Lower leg skin (tissue), 3 donors: ENCODE measurements around the gene KREMEN1.

Experiments used
- POLR2A ChIP-seq, 2 donors: fragments of 450-650 bp; IDR thresholded peaks; one replicate each; pipeline ENCODE4 v1.6.1; 2016 to 2017; ENCODE audit warnings: antibody characterized with exemption in 2 of 2, mild to moderate bottlenecking in 1 of 2, moderate library complexity in 1 of 2
- TF ChIP-seq, protein P1 (sequence below), 3 donors: fragments of 450-650 bp; IDR thresholded peaks; one replicate each; pipeline ENCODE4 v1.5.1; 2016; ENCODE audit warnings: antibody characterized with exemption in 3 of 3, mild to moderate bottlenecking in 3 of 3, moderate library complexity in 2 of 3

DNA sequence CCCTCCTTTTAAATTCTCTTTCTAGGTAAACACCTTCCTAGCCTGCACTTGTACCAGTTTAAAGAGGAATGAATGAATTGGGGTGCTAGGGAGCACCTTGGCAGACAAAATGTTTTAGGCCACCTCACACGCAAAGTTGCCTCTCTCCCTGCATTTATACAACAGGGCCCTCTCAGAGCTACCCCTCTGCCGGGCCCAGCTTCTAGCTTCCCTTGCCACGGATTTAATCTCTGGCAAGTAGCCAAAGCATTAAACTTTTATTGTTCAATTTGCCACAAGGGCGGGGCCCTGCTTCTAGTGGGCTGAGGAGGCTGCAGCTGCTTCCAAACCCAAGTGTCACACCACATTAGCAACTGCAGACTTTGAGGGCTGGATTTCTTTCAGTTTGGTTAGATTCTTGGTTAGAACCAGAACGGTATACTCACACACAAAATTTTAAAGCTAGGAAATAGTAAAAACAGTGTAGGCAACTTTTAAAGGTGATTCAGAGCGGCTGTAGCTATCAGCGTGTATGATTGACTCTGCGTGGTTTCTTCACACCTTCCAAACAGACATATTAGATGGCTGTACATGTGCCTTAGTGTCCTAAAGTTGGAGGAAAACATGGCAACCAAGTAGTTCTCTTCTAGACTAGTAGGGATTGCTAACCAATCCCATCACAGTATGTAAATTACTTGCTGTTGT is 6.5 kb downstream of the KREMEN1 start:
- TF ChIP-seq, protein P1, sequence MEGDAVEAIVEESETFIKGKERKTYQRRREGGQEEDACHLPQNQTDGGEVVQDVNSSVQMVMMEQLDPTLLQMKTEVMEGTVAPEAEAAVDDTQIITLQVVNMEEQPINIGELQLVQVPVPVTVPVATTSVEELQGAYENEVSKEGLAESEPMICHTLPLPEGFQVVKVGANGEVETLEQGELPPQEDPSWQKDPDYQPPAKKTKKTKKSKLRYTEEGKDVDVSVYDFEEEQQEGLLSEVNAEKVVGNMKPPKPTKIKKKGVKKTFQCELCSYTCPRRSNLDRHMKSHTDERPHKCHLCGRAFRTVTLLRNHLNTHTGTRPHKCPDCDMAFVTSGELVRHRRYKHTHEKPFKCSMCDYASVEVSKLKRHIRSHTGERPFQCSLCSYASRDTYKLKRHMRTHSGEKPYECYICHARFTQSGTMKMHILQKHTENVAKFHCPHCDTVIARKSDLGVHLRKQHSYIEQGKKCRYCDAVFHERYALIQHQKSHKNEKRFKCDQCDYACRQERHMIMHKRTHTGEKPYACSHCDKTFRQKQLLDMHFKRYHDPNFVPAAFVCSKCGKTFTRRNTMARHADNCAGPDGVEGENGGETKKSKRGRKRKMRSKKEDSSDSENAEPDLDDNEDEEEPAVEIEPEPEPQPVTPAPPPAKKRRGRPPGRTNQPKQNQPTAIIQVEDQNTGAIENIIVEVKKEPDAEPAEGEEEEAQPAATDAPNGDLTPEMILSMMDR (IDR thresholded peaks at IDR 0.05): no peak
- no peak for TF ChIP-seq POLR2A (IDR thresholded peaks at IDR 0.05)
